Measurements from ENCODE around the gene ZNF689. TPM values are rescaled to one million over a fixed set of nuclear protein-coding genes. Genes with fewer than 3 reads are reported as not detected.

The ZNF689 gene
- total and polyA plus RNA-seq, 2 of the 13 experiments (the other 11 are each of a cell fraction or from before 2014, with no cell fraction given): 9.7 to 19.5 TPM

DNA sequence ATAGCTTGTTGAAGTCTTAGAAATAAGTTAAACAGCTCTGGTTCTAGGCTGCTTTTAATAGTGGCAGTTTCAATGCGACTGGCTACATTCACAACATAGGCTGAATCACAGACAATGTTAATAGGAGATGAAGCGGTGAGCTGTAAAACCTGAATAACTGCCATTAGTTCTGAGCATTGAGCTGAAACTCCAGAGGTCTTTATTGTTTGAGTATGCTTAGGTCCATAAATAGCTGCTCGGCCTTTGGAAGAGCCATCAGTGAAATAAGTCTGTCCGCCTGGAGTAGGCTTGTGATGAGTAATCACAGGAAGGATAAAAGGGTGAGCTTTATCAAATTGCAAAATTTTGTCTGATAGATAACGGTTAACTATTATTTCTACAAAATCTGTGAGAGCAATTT, 9.4 kb upstream of the ZNF689 start:
- FAIRE-seq (no peak), ATAC-seq (no peak), DNase-seq (ENCODE audit: low spot score) (no peak)
- Histone ChIP-seq H3K9me3 (ENCODE audit: low read length) (no peaks in the 10 kb centered on the region), H3K4me1 (ENCODE audit: insufficient read depth, low read length) (peaks cover 86% of the 10 kb centered on the region), H4K20me1 (ENCODE audit: insufficient read depth, low read length) (no peaks in the 10 kb centered on the region), H3K27ac (ENCODE audit: extremely low read length, insufficient read depth, low read length) (no peak overlapping the region), H3K27me3 (ENCODE audit: control insufficient read depth in 1 of 2, insufficient read depth in 2 of 2, low read length in 2 of 2) (peaks cover 0 to 19% of the 10 kb centered on the region in 2 experiments; a peak in 3 of 5 replicates), H3K4me2 (ENCODE audit: low read depth, low read length) (0 out of 2 replicates have a peak overlapping the region, but pooled peaks have one; percentile 2), H3K36me3 (replicated peaks in 1 of 2; ENCODE audit: control insufficient read depth in 1 of 2, insufficient read depth in 2 of 2, low read length in 2 of 2) (no peaks in the 10 kb centered on the region), H3K79me2 (ENCODE audit: insufficient read depth, low read length) (no peaks in the 10 kb centered on the region), H3K9ac (ENCODE audit: insufficient read depth, low read depth, low read length) (no peak overlapping the region), H2AFZ (ENCODE audit: low read length) (no peak overlapping the region), H3K4me3 (replicated peaks in 1 of 3; ENCODE audit: insufficient read depth in 1 of 3, low read depth in 2 of 3, low read length in 3 of 3) (no peak overlapping the region)
- 20% methylated on average over 5 of the region's 5 CpGs for WGBS (ENCODE audit: low lambda C conversion rate)
- in situ Hi-C loops (cut with HindIII; ENCODE audit: extremely low pct_ligation_motif_present, low pct_unique_long_range_greater_than_20kb) (loop anchor here (5.0 to 10.0 kb wide), 2 partner anchors 47 to 265 kb away; partner anchors contain the start of genes CD2BP2 and ZNF688), intact Hi-C loops (cut with micrococcal nuclease; ENCODE audit: unreplicated experiment) (loop anchor here (5.0 kb wide), 1 partner anchor 77 kb away; no protein-coding TSS in a partner anchor)
- ChIA-PET POLR2A (interaction anchor here (1.1 to 6.5 kb wide), 4 partner anchors 10 to 212 kb away, joined by 3 to 46 read pairs (median 4); partner anchors contain the start of genes DCTPP1, ZNF689 and ZNF771), CTCF (ENCODE audit: low intra/inter-chr PET ratio, low total read pairs) (interaction anchor here (1.1 kb wide), 1 partner anchor 9 kb away, joined by 4 read pairs; no protein-coding TSS in a partner anchor)
- no TSS peak for BruUV-seq (replicated peaks)
- TF ChIP-seq, protein P1, sequence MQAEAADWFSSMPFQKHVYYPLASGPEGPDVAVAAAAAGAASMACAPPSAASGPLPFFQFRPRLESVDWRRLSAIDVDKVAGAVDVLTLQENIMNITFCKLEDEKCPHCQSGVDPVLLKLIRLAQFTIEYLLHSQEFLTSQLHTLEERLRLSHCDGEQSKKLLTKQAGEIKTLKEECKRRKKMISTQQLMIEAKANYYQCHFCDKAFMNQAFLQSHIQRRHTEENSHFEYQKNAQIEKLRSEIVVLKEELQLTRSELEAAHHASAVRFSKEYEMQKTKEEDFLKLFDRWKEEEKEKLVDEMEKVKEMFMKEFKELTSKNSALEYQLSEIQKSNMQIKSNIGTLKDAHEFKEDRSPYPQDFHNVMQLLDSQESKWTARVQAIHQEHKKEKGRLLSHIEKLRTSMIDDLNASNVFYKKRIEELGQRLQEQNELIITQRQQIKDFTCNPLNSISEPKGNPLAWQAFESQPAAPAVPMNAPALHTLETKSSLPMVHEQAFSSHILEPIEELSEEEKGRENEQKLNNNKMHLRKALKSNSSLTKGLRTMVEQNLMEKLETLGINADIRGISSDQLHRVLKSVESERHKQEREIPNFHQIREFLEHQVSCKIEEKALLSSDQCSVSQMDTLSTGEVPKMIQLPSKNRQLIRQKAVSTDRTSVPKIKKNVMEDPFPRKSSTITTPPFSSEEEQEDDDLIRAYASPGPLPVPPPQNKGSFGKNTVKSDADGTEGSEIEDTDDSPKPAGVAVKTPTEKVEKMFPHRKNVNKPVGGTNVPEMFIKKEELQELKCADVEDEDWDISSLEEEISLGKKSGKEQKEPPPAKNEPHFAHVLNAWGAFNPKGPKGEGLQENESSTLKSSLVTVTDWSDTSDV (CRISPR knock-in tag; IDR thresholded peaks at IDR 0.05): no peak
- TF ChIP-seq, protein P2, sequence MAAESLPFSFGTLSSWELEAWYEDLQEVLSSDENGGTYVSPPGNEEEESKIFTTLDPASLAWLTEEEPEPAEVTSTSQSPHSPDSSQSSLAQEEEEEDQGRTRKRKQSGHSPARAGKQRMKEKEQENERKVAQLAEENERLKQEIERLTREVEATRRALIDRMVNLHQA (CRISPR knock-in tag; IDR thresholded peaks at IDR 0.05): no peak
- no peak for TF ChIP-seq RFXANK (CRISPR knock-in tag; IDR thresholded peaks at IDR 0.05)
- no peak for TF ChIP-seq ZNF816 (CRISPR knock-in tag; IDR thresholded peaks at IDR 0.05; ENCODE audit: borderline replicate concordance)
- no peak for TF ChIP-seq JARID2 (CRISPR knock-in tag; IDR thresholded peaks at IDR 0.05; ENCODE audit: insufficient replicate concordance)
- no peak for TF ChIP-seq ZNF354B (CRISPR knock-in tag; IDR thresholded peaks at IDR 0.05)
- TF ChIP-seq, protein P3, sequence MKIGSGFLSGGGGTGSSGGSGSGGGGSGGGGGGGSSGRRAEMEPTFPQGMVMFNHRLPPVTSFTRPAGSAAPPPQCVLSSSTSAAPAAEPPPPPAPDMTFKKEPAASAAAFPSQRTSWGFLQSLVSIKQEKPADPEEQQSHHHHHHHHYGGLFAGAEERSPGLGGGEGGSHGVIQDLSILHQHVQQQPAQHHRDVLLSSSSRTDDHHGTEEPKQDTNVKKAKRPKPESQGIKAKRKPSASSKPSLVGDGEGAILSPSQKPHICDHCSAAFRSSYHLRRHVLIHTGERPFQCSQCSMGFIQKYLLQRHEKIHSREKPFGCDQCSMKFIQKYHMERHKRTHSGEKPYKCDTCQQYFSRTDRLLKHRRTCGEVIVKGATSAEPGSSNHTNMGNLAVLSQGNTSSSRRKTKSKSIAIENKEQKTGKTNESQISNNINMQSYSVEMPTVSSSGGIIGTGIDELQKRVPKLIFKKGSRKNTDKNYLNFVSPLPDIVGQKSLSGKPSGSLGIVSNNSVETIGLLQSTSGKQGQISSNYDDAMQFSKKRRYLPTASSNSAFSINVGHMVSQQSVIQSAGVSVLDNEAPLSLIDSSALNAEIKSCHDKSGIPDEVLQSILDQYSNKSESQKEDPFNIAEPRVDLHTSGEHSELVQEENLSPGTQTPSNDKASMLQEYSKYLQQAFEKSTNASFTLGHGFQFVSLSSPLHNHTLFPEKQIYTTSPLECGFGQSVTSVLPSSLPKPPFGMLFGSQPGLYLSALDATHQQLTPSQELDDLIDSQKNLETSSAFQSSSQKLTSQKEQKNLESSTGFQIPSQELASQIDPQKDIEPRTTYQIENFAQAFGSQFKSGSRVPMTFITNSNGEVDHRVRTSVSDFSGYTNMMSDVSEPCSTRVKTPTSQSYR (CRISPR knock-in tag; IDR thresholded peaks at IDR 0.05; ENCODE audit: borderline replicate concordance): no peak
- TF ChIP-seq ESRRA (CRISPR knock-in tag; IDR thresholded peaks at IDR 0.05; ENCODE audit: low read depth): no peak
- no peak for TF ChIP-seq LCORL (IDR thresholded peaks at IDR 0.05)
- TF ChIP-seq LCORL (CRISPR knock-in tag; IDR thresholded peaks at IDR 0.05): no peak
- TF ChIP-seq TCF7 (IDR thresholded peaks at IDR 0.05; ENCODE audit: low read depth): no peak
- no peak for TF ChIP-seq SAP130 (CRISPR knock-in tag; IDR thresholded peaks at IDR 0.05; ENCODE audit: low read depth)
- no peak for TF ChIP-seq NCOA2 (CRISPR knock-in tag; IDR thresholded peaks at IDR 0.05)
- TF ChIP-seq, protein P4, sequence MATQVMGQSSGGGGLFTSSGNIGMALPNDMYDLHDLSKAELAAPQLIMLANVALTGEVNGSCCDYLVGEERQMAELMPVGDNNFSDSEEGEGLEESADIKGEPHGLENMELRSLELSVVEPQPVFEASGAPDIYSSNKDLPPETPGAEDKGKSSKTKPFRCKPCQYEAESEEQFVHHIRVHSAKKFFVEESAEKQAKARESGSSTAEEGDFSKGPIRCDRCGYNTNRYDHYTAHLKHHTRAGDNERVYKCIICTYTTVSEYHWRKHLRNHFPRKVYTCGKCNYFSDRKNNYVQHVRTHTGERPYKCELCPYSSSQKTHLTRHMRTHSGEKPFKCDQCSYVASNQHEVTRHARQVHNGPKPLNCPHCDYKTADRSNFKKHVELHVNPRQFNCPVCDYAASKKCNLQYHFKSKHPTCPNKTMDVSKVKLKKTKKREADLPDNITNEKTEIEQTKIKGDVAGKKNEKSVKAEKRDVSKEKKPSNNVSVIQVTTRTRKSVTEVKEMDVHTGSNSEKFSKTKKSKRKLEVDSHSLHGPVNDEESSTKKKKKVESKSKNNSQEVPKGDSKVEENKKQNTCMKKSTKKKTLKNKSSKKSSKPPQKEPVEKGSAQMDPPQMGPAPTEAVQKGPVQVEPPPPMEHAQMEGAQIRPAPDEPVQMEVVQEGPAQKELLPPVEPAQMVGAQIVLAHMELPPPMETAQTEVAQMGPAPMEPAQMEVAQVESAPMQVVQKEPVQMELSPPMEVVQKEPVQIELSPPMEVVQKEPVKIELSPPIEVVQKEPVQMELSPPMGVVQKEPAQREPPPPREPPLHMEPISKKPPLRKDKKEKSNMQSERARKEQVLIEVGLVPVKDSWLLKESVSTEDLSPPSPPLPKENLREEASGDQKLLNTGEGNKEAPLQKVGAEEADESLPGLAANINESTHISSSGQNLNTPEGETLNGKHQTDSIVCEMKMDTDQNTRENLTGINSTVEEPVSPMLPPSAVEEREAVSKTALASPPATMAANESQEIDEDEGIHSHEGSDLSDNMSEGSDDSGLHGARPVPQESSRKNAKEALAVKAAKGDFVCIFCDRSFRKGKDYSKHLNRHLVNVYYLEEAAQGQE (IDR thresholded peaks at IDR 0.05; ENCODE audit: borderline replicate concordance in 1 of 2, low read depth in 1 of 2, low read length in 2 of 2): no peak
- no peak for TF ChIP-seq ZNF274 (CRISPR knock-in tag; IDR thresholded peaks at IDR 0.05)
- TF ChIP-seq PAX8 (CRISPR knock-in tag; IDR thresholded peaks at IDR 0.05; ENCODE audit: borderline replicate concordance): no peak

Measured in HepG2 (cell line).